ELF-1 (cell line): ENCODE measurements around the gene TOMM40L.
A peak's percentile ranks its signal among the peaks of the same experiment; 100 is the strongest.
"Not testable (repeated sequence)": the region's sequence is repeated elsewhere in the genome, so short reads cannot be mapped to it uniquely, and the experiment has no call there.

Experiments
- DNase-seq: peaks from one replicate; pipeline ENCODE4 v3.0.0-alpha.2; 2016; ENCODE audit warnings: low read depth, low spot score

TOMM40L gene

DNA sequence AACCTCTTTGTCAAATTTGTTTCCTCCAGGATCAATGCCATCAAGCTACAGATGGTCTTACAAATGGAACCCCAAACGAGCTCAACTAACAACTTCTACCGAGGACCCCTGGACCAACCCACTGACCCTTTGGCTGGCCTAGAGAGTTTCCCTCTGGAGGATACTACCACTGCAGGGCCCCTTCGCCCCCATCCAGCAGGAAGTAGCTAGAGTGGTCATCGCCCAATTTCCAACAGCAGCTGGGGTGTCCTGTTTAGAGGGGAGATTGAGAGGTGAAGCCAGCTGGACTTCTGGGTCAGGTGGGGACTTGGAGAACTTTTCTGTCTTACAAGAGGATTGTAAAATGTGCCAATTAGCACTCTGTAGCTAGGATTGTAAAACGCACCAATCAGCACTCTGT, 31.2 kb downstream of the TOMM40L start:
- not testable (repeated sequence) for DNase-seq

DNA sequence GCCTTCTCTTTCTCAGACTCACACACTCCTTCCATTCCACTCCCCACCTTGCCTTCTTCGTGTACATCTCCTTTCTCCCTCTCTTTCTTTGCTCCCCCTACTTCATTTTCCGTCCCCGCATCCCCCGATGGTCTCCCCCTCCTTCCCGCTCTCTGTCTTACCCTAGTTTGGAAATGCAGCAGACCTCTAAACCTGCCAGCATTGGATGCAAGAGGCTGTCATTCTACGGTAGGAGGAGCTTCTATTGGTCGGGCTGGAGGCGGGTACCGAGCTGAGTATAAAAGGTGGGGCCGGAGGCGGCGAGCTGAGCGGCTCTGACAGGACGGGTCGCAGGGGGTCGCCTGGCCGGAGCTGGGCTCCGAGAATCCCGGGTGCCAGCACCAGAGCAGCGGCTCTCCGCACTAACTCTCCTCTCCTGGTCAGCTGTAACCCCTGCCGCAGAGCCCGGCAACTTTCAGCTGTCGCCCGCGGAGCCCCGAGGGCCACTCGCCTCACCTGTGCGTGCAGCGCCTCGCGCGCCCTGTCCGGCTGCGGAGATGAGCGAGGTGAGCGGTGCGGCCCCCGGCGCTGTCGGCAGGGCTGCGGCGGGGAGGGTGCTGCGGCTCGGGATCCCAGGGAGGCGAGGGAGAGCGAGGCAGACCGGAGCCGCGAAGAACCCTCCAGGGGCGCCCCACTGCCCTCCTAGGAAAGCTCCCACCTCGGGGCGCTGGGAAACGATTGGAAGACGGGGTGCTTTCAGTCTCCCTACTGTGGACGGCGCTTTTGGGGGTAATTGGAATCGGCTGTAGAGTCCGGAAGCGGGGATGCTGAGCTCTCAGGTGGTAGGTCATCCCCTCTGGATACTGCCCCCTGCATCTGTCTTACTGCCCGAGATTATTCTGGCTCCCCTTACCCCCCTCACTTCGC, 32.8 kb downstream of the TOMM40L start, which contains the start of gene PCP4L1:
TSS of gene PCP4L1 (plus strand) at position 307 of the 906 bp plus-strand sequence. CDS start at position 537, 230 bp downstream.
- peak; percentile 91 for DNase-seq

DNA sequence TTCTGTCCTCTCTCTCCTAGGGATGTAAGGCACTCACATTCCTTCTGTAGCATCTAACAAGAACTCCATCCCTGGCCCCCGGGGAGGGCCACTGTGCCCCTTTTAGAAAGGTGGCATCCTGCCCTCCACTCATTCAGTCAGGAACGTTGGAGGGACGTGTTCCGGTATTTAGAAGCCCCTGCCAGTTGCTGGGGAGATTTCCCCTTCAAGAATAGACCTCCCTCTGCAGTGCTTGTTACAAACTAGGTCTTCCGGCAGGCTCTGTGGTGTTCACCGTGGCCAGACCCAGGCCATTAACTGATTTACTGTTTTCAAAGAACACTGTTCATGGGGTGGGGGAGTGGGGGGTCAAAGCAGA, 33.5 kb downstream of the TOMM40L start:
- no peak for DNase-seq

DNA sequence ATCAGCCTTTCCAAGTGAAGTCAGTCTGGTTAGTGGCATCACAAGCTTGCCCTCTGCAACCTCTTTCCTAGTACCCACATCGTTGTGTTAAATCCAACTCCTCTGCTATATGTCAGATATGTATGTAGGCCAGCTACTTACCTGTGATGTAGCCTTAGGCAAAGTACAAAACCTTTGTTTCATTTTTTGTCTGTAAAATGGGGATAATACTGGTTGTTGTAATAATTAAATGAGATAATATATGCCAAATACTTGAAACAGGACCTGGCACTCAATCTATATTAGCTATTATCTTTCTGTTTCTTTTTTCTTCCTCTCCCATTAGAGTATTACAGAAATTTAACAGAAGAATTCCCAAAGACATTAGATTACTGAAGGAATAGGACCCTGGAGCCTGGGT, 33.9 kb downstream of the TOMM40L start:
- no peak for DNase-seq

DNA sequence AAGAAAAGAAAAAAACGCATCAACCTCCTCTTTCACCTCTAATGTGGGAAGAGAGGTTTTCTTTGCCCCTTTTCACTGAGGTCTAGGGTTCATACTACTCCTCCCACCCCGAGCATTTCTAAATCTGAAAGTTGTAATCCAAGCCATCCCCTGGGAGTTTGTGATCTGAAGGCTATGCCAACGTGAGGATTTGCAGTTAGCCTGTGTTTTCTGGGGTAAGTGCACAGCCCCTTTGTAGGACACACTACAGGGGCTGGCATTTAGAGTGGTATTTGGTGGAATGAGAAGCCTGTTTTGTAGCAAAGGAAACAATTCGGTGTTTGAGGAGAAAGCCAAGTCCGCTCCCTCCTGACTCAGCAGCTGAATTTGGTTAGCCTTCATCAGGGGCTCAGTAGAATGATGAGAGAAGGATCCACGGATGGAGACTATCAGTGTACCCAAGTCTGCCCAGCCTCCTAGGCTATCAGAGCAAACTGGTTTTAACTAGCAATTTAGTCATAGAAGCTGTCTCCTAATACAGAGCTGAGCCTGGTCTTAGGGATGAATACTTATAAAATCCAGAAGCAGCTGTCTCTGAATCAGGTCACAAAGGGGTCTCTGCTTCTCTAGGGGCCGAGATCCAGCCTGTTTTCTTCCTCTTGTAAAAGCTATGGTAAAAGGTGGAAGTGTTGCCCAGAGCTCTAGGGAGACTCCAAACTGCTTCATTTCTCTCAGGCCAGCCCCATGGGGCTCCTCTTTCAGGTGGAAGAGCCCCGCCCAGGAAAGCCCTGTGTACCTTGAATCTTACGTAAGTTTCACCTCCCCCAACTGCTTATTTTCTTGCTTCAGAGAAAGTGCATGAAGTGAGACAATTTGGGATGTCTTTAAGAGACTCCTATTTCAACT, 34.8 kb downstream of the TOMM40L start:
- DNase-seq: no peak

DNA sequence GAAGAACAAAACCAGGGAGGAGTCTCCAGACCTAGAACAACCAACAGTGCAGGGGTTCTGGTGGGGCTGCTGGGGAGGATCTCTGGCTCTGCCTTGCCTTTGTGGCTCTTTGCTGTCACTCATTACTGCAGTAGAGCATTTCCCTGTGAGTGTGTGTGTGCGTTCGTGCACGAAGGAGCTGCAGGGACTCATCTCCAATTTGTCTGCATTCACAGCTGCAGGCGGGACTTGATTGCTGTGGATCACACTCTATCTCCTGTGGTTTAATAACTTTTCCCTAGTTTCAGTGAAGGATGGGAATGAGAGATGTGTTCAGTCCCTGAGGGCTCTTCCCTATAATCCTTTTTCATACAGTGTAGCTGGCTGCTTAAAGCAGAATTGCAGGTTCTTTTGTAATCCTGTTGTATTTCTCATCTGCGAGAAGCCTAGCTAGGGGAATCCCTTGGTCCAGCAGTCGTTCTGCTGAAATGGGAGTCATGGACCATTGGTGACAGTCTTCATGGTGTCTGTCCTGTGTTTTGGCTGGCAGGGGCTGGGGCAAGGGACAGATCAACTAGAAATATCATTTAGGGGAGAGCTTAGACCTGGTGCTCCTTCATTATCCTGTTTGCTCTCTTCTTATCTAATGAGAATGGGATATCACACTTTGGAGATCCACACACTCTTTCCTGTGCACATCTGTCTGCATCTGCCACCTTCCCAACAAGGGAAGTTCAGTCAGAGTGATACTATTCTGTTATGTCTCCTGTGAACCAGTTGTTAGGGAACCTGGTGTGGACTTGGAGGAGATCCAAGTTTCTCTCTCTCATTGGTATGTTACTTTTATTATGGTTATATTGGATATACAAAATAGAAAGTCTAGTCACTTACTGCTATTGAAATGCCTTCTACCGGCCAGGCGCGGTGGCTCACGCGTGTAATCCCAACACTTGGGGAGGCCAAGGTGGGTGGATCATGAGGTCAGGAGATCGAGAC, 35.7 kb downstream of the TOMM40L start:
- DNase-seq: no peak

DNA sequence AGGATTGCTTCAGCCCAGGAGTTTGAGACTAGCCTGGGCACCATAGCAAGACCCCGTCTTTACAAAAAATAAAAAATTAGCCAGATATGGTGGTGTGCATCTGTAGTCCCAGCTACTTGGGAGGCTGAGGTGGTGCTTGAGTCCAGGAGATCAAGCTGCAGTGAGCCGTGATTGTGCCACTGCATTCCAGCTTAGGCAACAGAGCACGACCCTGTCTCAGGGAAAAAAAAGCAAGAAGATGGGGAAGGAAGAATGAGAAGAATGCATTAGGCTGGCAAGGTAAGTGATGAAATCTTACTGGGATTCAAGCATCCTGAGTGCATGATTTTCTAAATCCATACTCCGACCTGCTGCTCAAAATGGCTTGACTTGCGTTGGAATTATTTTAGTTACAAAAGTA, 39.4 kb downstream of the TOMM40L start:
- DNase-seq: no peak

DNA sequence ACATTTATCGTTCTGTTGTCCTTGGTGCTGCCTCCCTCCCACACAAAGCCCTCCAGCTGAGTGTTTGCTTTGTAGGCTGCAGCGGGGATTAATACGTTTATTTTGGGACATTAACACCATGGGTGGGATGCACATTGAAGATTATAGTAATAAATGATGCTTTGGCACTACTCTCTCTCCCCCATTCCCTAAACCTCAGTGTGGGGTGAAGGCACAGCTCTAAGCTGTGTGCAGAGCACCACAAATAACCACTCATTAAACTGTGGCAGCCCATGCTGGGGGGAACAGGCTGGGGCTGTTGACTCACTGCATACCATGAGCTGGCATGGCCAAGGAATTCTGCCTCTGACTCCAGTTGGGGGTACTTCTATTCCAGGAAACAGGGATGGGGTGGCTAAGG, 40.3 kb downstream of the TOMM40L start:
- no peak for DNase-seq

DNA sequence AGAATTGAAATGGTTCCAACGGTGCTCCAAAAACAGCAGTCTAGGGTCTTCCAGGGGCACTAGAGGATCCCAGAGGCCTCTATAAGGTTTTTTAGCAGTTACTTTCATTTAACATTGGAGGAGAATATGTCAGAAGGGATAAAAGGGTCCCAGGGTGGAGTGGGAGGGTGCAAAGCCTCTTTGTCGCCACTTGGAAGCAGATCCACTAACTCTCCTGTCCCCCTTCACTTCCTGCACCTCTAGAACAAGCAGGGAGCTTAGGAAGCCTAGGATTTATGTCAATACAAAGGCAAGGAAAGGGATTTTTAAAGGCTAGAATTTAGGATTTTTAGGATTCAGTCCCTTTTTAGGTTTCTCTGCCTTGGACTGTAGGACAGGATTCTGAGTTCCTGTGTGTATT, 41.0 kb downstream of the TOMM40L start:
- DNase-seq: no peak

DNA sequence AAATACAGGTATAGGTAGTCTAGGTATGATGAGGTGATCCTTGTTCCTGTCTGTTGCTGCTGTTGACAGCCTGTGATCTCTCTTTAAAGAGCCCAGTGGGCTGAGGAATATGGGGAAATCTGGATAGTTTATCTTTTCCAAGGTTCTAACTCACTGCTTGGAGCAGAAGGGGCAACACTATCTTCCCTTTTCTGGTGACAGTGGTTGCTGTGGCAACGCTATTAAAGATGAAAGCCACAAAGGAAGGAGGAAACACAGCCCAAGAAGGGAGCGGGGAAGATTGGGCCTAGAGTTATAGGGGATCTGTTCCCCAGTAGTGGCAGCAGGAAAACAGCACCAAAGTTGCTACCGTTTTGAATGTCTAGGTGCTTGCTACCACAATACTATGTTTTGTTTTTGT, 41.5 kb downstream of the TOMM40L start:
- no peak for DNase-seq

DNA sequence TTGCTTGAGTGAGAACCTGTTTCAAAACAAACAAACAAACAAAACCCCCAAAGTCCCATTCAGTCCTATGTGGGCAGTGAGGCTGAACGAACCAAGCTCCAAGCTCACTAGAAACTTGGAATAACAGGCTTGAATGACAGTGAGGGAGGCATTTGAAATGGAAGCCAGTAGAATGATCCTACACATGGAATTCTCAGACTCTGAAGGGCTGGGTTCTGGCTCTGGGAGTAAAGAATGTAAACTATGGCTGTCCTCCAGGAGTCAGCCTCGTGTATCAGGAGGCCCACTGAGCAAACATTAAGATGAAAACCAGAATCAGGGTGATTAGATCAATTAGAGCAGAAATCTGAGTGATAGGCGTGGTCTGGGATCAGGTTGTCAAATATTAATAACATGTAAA, 47.5 kb downstream of the TOMM40L start:
- no peak for DNase-seq

DNA sequence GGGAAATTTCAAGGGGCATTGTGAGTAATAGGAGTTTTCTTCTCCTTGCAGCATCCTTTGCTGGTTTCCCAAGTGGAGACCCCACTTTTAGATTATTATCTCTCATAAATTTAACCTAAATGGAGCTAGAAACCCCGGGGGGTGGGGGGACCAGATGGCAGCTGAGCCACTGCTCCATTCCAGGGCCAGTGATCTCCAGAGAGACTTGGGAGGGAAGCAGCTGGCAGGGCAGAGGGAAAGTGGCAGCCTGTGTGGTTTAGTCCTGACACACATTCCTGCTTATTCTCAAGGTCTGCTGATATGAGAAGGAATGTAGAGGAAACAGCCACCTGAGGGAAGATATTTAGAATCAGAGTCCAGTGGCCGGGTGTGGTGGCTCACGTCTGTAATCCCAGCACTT, 49.0 kb downstream of the TOMM40L start:
- no peak for DNase-seq
